Lung microvascular endothelial cell (primary cell): ENCODE data around the gene DCUN1D3. TPM values are rescaled to one million over a fixed set of nuclear protein-coding genes. Genes with fewer than 3 reads are reported as not detected.

ENCODE experiments used
- DNase-seq, 2 donors: peaks; one replicate each; pipeline versions ENCODE4 v3.0.0 to v3.0.0-alpha.2; 2010; ENCODE audit warnings: low read depth in 2 of 2
- total RNA-seq: library from RNA; depleted of rRNA; stranded (reverse); fragments of >200 nt; gene quantifications from 2 replicates; pipeline ENCODE4 v1.2.1, GENCODE V29; 2014

Gene DCUN1D3
- total RNA-seq, 1 donor from 2014 or later = 20.8 TPM

- no peak for DNase-seq
Measured at GRCh38 chr16:20889625-20890275, 10.4 kb downstream of the DCUN1D3 start.

GRCh38 chr16:20887207-20887606 lies 13.0 kb downstream of the DCUN1D3 start:
- DNase-seq = no peak

DNA sequence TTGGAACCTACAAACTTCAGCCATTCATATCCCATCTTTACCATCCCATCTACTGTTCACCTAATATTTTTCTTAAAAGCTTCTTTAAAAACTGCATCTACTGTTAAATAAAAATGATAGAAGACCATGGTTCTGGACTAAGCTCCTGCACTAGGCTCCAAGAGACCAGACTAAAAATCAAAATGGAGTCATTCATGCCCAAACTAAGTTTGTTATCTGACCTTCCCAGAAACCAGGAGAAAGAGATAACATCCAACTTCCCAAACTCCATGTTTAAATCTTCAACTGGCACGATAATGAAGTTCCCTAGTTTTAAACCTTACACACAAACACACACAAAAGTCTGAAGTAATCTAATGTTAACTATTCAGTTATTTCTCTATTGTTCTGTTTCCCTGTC lies 13.8 kb downstream of the DCUN1D3 start:
- no peak for DNase-seq

GRCh38 chr16:20884240-20884556 lies 16.0 kb downstream of the DCUN1D3 start:
- peak in 1 of 2 donors; percentile 32 for DNase-seq

DNA sequence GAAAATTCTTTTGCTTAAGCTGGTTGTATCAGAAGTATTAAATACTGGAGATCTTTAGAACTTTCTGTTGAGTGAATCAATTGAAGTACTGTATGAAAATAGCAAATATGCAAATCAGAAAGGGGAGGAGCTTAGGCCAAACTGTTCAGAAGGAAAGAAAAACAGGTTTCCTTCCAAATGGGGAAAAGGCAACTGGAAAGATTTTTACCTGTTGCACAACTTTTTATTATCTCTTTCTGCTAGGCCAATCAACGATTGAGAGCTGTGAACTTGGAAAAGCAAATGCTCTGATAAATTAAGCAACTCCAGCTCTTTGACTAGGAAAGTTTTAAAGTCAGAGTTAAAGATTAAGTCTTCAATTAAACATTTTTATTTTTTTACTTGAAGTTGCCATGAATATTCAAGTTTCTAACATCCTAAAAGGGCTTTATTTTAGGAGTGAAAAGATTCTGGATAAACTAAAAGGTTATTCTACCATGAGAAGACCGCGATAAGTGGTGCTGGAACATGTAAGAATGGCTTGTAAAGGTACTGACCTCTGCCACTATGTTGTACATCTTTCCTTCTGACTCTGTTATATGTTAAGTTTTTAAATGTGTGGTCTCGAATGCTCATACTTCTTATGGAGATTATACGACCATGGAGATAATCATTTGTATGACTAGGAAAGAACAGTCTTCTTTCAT lies 16.5 kb downstream of the DCUN1D3 start:
- peak in 1 of 2 donors; percentile 80 for DNase-seq

DNA sequence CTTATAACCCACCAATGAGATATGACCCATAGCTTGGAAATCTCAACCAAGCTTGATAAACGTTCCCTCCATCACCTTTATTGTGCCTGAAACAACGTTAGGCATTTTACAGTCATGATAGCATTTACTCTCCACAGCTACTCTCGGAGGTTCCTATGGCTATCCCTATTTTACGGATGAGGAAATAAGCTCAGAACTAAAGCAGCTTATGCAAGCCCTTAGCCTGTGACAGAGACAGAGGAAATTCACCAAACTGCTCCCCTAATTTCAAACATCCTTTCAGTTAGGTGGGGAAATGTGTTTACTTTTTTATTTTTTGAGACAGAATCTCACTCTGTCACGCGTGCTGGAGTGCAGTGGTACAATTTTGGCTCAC lies 18.7 kb downstream of the DCUN1D3 start:
- DNase-seq = no peak

DNA sequence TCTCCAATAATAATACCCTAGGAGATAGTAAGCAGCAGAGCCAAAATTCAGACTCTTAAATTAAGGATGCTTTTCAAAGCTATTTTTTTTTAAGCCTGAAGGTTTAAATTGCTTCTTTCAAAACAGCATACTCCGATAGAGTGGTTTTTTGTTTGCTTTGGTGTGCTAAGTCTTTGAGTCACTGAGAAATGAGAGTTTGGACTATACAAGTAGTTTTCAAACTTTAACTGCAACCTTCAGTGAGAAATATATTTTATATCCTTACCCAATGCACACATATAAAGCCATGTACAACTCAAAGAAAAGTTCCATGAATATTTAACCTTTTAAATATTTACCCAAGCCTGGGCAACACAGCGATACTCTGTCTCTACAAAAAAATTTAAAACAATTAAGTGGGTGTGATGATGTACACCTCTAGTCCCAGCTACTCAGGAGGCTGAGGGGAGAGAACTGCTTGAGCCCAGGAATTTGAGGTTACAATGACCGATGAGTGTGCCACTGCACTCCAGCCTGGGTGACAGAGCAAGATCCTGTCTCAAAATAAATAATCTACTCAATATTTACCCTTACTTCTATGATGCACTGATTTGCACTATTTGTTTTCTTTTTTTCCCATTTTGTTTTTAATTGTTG lies 19.2 kb downstream of the DCUN1D3 start:
- no peak for DNase-seq

- peak; percentile 47 to 62 for DNase-seq
Measured at GRCh38 chr16:20879175-20880040, 20.8 kb downstream of the DCUN1D3 start.

DNA sequence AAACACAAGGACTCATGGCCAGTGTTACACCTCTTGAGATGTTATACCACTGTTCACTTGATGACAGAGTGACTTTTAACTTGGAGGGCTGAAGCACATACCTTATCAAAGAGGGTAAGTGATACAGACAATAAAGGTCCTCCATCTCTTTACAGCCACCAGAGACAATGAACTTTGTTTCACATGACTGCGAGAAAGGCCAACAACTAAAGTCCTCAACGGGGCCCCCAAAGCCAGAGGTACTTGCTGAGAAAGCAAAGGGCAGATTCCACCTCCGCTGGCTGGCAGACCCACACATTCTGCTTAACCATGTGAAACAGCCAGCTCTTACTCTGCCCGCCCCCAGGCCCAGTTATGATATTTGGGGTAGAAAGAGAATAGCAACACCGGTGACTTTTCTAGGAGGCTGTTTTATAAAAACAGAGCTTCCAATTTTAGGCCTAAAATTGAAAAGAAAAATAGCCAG lies 21.4 kb downstream of the DCUN1D3 start:
- DNase-seq = peak in 1 of 2 donors; percentile 43

GRCh38 chr16:20875355-20875650 lies 24.9 kb downstream of the DCUN1D3 start:
- no peak for DNase-seq

DNA sequence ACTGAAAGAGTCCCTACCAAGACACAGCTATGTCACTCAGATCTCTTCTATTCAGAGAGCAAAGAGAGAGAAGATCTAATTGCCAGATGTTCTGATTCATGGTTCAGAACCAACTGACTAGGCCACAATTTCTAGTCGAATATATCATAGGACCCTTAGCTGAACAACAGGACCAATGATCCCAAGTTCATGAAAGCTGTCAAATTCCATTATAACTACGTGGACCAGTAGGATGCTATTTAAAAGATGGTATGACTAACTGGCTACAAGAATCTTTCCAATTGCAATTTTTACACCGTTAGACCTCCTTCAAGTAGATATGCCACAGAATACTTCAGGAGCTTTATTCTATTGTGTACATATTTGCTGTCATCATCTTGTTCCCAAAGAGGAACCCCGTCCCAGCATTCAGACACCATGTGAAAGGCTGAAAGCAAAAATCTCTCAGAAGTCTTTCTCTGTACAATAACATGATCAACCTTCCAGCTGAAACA lies 26.0 kb downstream of the DCUN1D3 start:
- DNase-seq = no peak

DNA sequence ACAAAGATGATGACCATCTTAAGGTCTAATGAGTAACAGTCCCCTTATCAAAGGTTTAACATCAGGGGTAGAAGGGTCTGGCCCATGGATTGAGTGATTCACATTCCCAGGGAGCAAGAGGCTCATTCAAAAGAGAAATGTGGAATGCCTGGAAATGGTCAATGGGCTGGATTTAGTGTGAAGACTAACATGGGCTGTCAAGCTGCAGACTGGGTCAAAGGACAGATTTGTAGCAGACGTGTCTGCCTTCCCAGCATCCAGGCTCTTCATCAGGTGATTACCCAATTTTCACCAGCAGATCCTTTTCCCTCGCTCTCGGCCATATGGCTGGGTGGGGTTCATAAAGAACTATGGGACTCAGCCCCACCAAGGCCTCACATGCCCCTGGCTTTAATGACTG lies 26.8 kb downstream of the DCUN1D3 start:
- DNase-seq = no peak

DNA sequence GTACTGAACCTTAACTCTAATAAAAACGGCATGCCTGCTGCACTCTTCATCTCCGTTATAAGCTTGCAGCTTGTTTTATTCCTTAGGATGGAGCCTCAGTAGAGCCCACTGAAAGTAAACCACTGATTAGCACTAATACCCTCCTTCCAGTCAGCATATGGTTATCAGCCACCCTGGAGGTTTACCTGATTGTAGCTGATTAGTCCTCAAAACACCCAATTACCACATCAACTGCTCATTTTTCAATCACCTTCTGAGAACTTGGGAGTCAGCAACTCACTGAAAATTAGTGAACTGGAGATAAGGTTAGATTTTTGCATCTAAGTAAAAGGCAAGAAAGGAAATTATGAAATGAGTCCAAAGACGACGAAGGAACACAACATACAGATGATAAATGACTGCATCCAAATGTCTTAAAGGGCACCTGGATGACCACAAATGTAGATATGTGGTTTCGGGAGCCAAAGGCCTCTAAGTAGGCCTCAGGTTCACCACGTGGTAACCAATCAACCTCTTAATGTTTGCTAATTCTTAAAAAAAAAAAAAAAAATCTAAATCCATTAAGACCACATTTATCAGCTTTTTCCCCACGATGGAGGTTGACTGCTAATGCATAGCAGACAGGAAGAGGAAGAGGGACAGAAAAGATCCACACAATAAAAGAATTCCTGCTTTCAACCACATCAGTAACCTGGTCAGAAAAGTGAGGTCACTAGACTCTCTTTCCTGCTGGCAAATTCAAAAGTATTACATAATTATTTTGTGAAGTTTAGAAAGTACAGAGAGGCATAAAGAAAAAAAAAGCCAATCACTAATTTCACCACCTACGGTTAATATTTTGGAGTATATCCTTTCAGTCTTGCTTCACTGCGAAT lies 28.0 kb downstream of the DCUN1D3 start:
- peak; percentile 25 to 47 for DNase-seq

DNA sequence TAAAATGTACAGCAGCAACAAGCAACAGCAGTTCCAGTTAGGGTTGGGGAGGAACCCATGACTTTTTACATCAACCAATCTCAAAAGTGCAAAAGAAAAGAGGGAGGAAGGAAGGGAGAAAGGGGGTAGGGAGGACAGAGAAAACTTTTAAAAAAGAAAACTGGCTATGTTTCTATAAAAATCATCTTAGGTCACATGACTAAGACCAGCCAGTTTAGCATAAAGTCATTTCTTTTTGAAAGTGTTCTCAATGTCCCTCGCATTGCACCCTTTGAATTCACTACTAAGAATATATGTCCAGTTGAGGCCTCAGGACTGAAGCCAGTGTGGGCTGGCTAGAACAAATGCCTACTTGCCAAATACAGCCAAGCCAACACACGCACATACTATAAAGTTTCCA lies 28.9 kb downstream of the DCUN1D3 start:
- DNase-seq = no peak

GRCh38 chr16:20870122-20870820 lies 29.9 kb downstream of the DCUN1D3 start:
- no peak for DNase-seq

- DNase-seq = peak; percentile 60 to 70
Measured at GRCh38 chr16:20868890-20869289, 31.3 kb downstream of the DCUN1D3 start.

DNA sequence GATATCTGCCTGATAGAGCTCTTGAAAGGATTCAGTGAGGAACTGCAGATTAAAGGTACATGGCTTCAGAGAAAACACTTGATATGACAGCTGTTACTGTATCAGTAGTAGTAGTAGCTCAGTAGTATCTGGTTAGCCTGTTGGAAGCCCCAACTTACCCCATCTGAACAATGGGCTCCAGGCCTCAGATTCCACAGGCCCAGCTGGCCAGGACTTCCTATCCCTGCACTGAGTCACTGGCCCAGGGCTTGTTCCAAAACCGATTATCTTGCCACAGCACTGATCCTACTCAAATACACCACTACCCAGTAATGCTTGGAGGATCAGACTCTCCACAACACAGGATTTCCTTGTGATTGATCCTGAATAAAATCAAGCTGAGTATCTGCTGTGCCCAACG lies 32.6 kb downstream of the DCUN1D3 start:
- DNase-seq = peak; percentile 42 to 56

- DNase-seq = no peak
Measured at GRCh38 chr16:20866801-20867200, 33.4 kb downstream of the DCUN1D3 start.

GRCh38 chr16:20866145-20866772 lies 33.9 kb downstream of the DCUN1D3 start:
- peak; percentile 75 to 89 for DNase-seq
